ENCODE data around the gene EXOSC9.

DNA sequence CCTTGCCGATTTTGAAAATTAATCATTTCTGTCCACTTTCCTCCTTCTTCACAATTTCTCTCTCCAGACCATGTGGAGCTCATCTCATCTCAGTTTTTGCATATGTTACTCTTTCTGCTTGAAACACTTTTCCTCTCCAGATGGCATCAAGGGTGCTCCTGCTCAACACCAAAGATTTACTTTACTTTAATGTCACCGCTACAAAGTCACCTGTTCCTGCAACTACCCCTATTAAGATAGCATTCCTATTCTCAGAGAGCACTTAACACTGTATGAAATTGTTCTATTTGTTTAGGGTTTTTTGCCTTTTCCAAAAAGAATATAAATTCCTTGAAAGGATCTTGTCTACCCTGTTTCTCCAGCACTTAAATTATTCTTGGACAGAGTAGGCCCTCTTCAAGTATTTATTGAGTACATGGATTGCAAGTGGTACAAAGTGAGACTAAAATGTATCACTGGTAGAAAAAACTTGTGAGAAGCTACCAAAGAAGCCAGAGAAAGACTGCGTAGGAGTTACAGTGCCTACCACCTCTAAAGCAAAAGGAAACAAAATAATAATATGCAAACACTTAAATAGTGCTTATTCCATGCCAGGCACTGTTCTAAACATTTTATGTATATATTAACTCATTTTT is 1.1 kb upstream of the EXOSC9 start:
- no peak for TF ChIP-seq CTCF (IDR thresholded peaks at IDR 0.05)
- no peak for TF ChIP-seq POLR2A (IDR thresholded peaks at IDR 0.05)
- no peak for TF ChIP-seq POLR2AphosphoS5 (IDR thresholded peaks at IDR 0.05; ENCODE audit: insufficient read depth in 1 of 2, low read depth in 1 of 2)
